H1 (cell line): ENCODE results near the gene IPO11. TPM values are rescaled to one million over a fixed set of nuclear protein-coding genes. Genes with fewer than 3 reads are reported as not detected.
"Not testable (repeated sequence)": the region's sequence is repeated elsewhere in the genome, so short reads cannot be mapped to it uniquely, and the experiment has no call there.

Source experiments
- CTCF ChIA-PET: fragments of 300-600 bp; sonication (Branson Sonifier 250); formaldehyde crosslinking; loops from one replicate; lab custom pipeline; 2021; ENCODE audit not compliant: partially characterized antibody; lab: Charles Lee
- POLR2A ChIA-PET: fragments of 300-600 bp; sonication (Branson Sonifier 250); formaldehyde crosslinking; loops from one replicate; lab custom pipeline; 2021; ENCODE audit warnings: inconsistent platforms; ENCODE audit not compliant: partially characterized antibody; lab: Charles Lee
- DNase-seq, 2 experiments: peaks; one replicate each; pipeline versions ENCODE4 v3.0.0 to v3.0.0-alpha.2; 2010 to 2022; ENCODE audit warnings: low spot score in 2 of 2, low read depth in 1 of 2, mixed read lengths in 1 of 2
- FAIRE-seq: peaks from 2 replicates; lab custom pipeline; 2011; peaks lifted over from hg19 to GRCh38; lab: Jason Lieb, UNC
- H2AFZ ChIP-seq: 2 replicates; pipeline ENCODE4 v1.8.1; 2012; ENCODE audit warnings: low read length, inconsistent platforms
- H2AK5ac ChIP-seq: 2 replicates; pipeline ENCODE4 v1.6.1; 2013; ENCODE audit warnings: low read depth, low read length
- H2BK120ac ChIP-seq: replicated peaks from 2 replicates; pipeline ENCODE3; 2013; ENCODE audit warnings: low read depth, low read length, inconsistent platforms
- H2BK12ac ChIP-seq: 2 replicates; pipeline ENCODE4 v1.6.1; 2013; ENCODE audit warnings: low read depth, low read length
- H2BK15ac ChIP-seq: 2 replicates; pipeline ENCODE4 v1.6.1; 2013; ENCODE audit warnings: low read length
- H2BK20ac ChIP-seq: 2 replicates; pipeline ENCODE4 v1.6.1; 2013; ENCODE audit warnings: low read length
- H2BK5ac ChIP-seq: 2 replicates; pipeline ENCODE4 v1.6.1; 2013; ENCODE audit warnings: low read depth, low read length
- H3K14ac ChIP-seq: 2 replicates; pipeline ENCODE4 v1.6.1; 2013; ENCODE audit warnings: inconsistent platforms; ENCODE audit not compliant: insufficient read length
- H3K18ac ChIP-seq: 2 replicates; pipeline ENCODE4 v1.6.1; 2013; ENCODE audit warnings: low read length; ENCODE audit errors: extremely low read depth
- H3K23ac ChIP-seq: 2 replicates; pipeline ENCODE4 v1.6.1; 2013; ENCODE audit warnings: inconsistent platforms; ENCODE audit not compliant: insufficient read length
- H3K23me2 ChIP-seq: 2 replicates; pipeline ENCODE4 v1.6.1; 2013; ENCODE audit warnings: low read depth, low read length
- H3K27ac ChIP-seq: 2 replicates; pipeline ENCODE4 v1.6.1; 2011; ENCODE audit warnings: low read depth, low read length, inconsistent platforms
- H3K27me3 ChIP-seq, 4 experiments: replicated peaks in 1 of 4; 1 replicate in 1 of 4; 2 replicates in 3 of 4; pipeline versions ENCODE4 v1.6.1 to v1.8.1; 2011 to 2013; ENCODE audit warnings: low read length in 3 of 4, mild to moderate bottlenecking in 3 of 4, inconsistent platforms in 2 of 4, mixed read lengths in 2 of 4, moderate library complexity in 1 of 4; ENCODE audit not compliant: control insufficient read depth in 3 of 4, insufficient read depth in 3 of 4; ENCODE audit errors: extremely low read depth in 1 of 4
- H3K36me3 ChIP-seq, 4 experiments: 2 replicates each; pipeline versions ENCODE4 v1.6.1 to v1.8.1; 2011 to 2013; ENCODE audit warnings: mild to moderate bottlenecking in 4 of 4, low read length in 3 of 4, moderate library complexity in 2 of 4, control low read depth in 1 of 4, inconsistent platforms in 1 of 4; ENCODE audit not compliant: insufficient read depth in 4 of 4, control insufficient read depth in 2 of 4
- H3K4ac ChIP-seq: replicated peaks from 2 replicates; pipeline ENCODE3; 2013; ENCODE audit warnings: low read length, low read depth, mixed read lengths, inconsistent platforms; ENCODE audit not compliant: insufficient read length
- H3K4me1 ChIP-seq, 4 experiments: replicated peaks in 1 of 4; 1 replicate in 1 of 4; 2 replicates in 3 of 4; pipeline versions ENCODE4 v1.6.1 to v1.8.1; 2011 to 2013; ENCODE audit warnings: low read length in 3 of 4, inconsistent platforms in 2 of 4, mixed read lengths in 1 of 4; ENCODE audit not compliant: insufficient read depth in 4 of 4, control insufficient read depth in 3 of 4
- H3K4me2 ChIP-seq, 2 experiments: 2 replicates each; pipeline versions ENCODE4 v1.6.1 to v1.8.1; 2011 to 2013; ENCODE audit warnings: low read depth in 2 of 2, low read length in 2 of 2, control low read depth in 1 of 2, inconsistent platforms in 1 of 2, mild to moderate bottlenecking in 1 of 2; ENCODE audit not compliant: insufficient read depth in 1 of 2
- H3K4me3 ChIP-seq, 4 experiments: fragments of 200-600, 300-600 bp in 1 of 4; sonication (generic), shearing (Covaris generic), sonication (Bioruptor Twin) in 1 of 4; 2 replicates each; pipeline versions ENCODE4 v1.5.1 to v1.8.1; 2011 to 2016; ENCODE audit warnings: low read length in 4 of 4, low read depth in 3 of 4, control low read depth in 2 of 4, inconsistent platforms in 2 of 4, mild to moderate bottlenecking in 2 of 4, mixed read lengths in 1 of 4, moderate library complexity in 1 of 4; ENCODE audit not compliant: insufficient read depth in 2 of 4; ENCODE audit errors: extremely low read depth in 1 of 4
- H3K56ac ChIP-seq: replicated peaks from 2 replicates; pipeline ENCODE3; 2013; ENCODE audit warnings: low read depth, mild to moderate bottlenecking, mixed read lengths, low read length, inconsistent platforms; ENCODE audit not compliant: insufficient read length
- H3K79me1 ChIP-seq: 2 replicates; pipeline ENCODE4 v1.6.1; 2013; ENCODE audit warnings: low read depth, low read length, control low read depth
- H3K79me2 ChIP-seq, 2 experiments: 2 replicates each; pipeline versions ENCODE4 v1.6.1 to v1.8.1; 2012 to 2013; ENCODE audit warnings: low read length in 2 of 2, mild to moderate bottlenecking in 2 of 2, inconsistent platforms in 1 of 2; ENCODE audit not compliant: insufficient read depth in 2 of 2, control insufficient read depth in 1 of 2
- H3K9ac ChIP-seq, 4 experiments: replicated peaks in 1 of 4; 1 replicate in 1 of 4; 2 replicates in 3 of 4; pipeline versions ENCODE4 v1.6.1 to v1.8.1; 2011 to 2013; ENCODE audit warnings: low read depth in 3 of 4, low read length in 3 of 4, control low read depth in 2 of 4, mild to moderate bottlenecking in 2 of 4, moderate library complexity in 2 of 4, inconsistent platforms in 1 of 4; ENCODE audit errors: extremely low read depth in 1 of 4
- H3K9me3 ChIP-seq, 2 experiments: 2 replicates each; pipeline versions ENCODE4 v1.6.1 to v1.8.1; 2012 to 2013; ENCODE audit warnings: mild to moderate bottlenecking in 2 of 2, moderate library complexity in 2 of 2, control low read depth in 1 of 2, inconsistent platforms in 1 of 2, low read depth in 1 of 2, low read length in 1 of 2, mixed read lengths in 1 of 2; ENCODE audit not compliant: insufficient read depth in 2 of 2
- H4K20me1 ChIP-seq, 2 experiments: replicated peaks in 1 of 2; 2 replicates each; pipeline versions ENCODE3 to v1.8.1; 2011 to 2013; ENCODE audit warnings: inconsistent platforms in 2 of 2, low read length in 2 of 2, mild to moderate bottlenecking in 1 of 2; ENCODE audit not compliant: insufficient read depth in 2 of 2, control insufficient read depth in 1 of 2
- H4K5ac ChIP-seq: 2 replicates; pipeline ENCODE4 v1.6.1; 2013; ENCODE audit warnings: low read length, low read depth, mixed read lengths, inconsistent platforms; ENCODE audit not compliant: insufficient read length
- H4K8ac ChIP-seq: 2 replicates; pipeline ENCODE4 v1.8.0; 2013; ENCODE audit warnings: mild to moderate bottlenecking, moderate library complexity, low read length, inconsistent platforms; ENCODE audit not compliant: insufficient read depth; ENCODE audit errors: extremely low read depth
- H4K91ac ChIP-seq: replicated peaks from 2 replicates; pipeline ENCODE3; 2013; ENCODE audit warnings: low read length, mixed read lengths, inconsistent platforms; ENCODE audit not compliant: insufficient read length
- WGBS, 2 experiments: shearing (Covaris generic) in 1 of 2; methylation state at CpG; one replicate each; pipeline versions ENCODE4 v1.1.6 to v1.1.7; 2013 to 2015; ENCODE audit warnings: low lambda C conversion rate in 2 of 2, mixed read lengths in 2 of 2, inconsistent platforms in 1 of 2, low coverage in 1 of 2, missing lambda C conversion rate in 1 of 2; ENCODE audit not compliant: insufficient replicate concordance in 2 of 2, insufficient coverage in 1 of 2, insufficient read length in 1 of 2; ENCODE audit errors: extremely low coverage in 1 of 2, missing lambda C conversion rate in 1 of 2; 5-methylcytosine and 5-hydroxymethylcytosine counted together
- polyA plus RNA-seq, 7 experiments: library from polyadenylated mRNA; depleted of rRNA in 3 of 7; stranded (reverse) in 5 of 7; unstranded in 2 of 7; fragments of >200 nt in 5 of 7; fragments of 200-250 nt in 2 of 7; gene quantifications; 1 replicate in 5 of 7; 2 replicates in 1 of 7; 4 replicates in 1 of 7; pipeline versions ENCODE4 v1.2.1 to v1.2.3, GENCODE V29; 2011 to 2013; ENCODE audit warnings: missing spikeins in 2 of 7, mixed read lengths in 2 of 7
- total RNA-seq: library from RNA; stranded (reverse); fragmentation: NEBNext Ultra II Directional; extraction: Animal tissue kit (Norgen Biotek cat#: 25700); gene quantifications from 2 replicates; pipeline ENCODE4 v1.2.1, GENCODE V29; 2021

IPO11 gene
- total and polyA plus RNA-seq, 2 of the 8 experiments (the other 6 are each of a cell fraction or from before 2014, with no cell fraction given), result 23.6 to 64.4 TPM

GRCh38 chr5:62508760-62509159 lies 96.2 kb downstream of the IPO11 start:
- DNase-seq, H2BK12ac ChIP-seq, H2AK5ac ChIP-seq, H2BK120ac ChIP-seq, H4K20me1 ChIP-seq, H3K14ac ChIP-seq, H3K4ac ChIP-seq, H3K18ac ChIP-seq, H3K9ac ChIP-seq, H3K23me2 ChIP-seq, H3K4me1 ChIP-seq, H3K79me1 ChIP-seq, H2AFZ ChIP-seq, POLR2A ChIA-PET, H3K27ac ChIP-seq, H3K56ac ChIP-seq, H3K79me2 ChIP-seq, H3K23ac ChIP-seq, CTCF ChIA-PET, H4K8ac ChIP-seq, H3K27me3 ChIP-seq, H3K4me2 ChIP-seq, H2BK15ac ChIP-seq, H3K4me3 ChIP-seq, FAIRE-seq, H4K91ac ChIP-seq, H2BK5ac ChIP-seq, H4K5ac ChIP-seq, H2BK20ac ChIP-seq, H3K9me3 ChIP-seq: not testable (repeated sequence)
- peaks cover 0 to 19% (median 3%) of the 10 kb centered on the region in 4 experiments; a peak in 2 of 8 replicates for H3K36me3 ChIP-seq
- WGBS, 2 experiments, result 92% methylated on average over 4 of the region's 5 CpGs; no CpG with 5 or more reads in 1 of the 2 experiments
